OCI-M2 (cell line): ENCODE results near the gene C17orf107.
"Not testable (repeated sequence)": the region's sequence is repeated elsewhere in the genome, so short reads cannot be mapped to it uniquely, and the experiment has no call there.

ENCODE experiments used
- DNase-seq: peaks from one replicate; lab custom pipeline; 2025; ENCODE audit not compliant: unreplicated experiment; lab: John Stamatoyannopoulos, UW

C17orf107 gene

DNA sequence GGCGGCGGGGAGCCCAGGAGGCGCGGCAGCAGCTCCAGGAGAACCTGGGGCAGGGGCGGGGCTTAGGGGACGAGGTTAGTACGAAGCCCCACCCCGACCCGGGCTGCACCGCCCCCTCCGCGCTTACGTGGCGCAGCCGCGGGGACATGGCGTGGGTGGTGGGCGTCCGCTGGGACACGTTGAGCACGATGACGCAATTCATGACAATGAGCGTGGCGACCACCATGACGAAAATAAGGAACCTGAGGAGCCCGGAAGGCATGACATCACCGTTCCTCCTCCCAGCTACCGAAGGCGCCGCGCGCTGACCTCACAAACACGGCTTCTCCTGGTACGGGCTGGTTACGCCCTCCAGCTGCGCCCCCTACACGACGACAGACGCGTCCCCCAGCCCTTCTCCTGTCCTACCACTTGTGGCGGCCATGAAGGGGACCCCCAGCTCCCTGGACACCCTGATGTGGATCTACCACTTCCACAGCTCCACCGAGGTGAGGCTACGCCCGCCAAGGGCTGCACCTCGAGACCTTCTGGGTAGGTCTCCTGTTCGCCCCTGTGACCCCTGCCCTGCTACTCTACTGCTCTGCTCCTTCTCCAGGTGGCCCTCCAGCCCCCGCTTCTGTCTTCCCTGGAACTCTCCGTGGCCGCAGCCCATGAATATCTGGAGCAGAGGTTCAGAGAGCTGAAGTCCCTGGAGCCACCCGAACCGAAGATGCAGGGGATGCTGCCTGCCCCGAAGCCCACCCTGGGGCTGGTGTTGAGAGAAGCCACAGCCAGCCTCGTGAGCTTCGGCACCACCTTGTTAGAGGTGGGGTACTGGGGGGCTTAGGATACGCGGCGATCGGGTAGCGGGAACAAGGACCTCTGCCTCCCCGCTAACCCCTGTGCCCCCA is at the start of gene C17orf107:
C17orf107 (plus strand) TSS at position 196 of the 890 bp plus-strand sequence; CDS start at position 423, 227 bp downstream.
- no peak for DNase-seq

GRCh38 chr17:4850246-4850645 is 49.1 kb upstream of the C17orf107 start:
- no peak for DNase-seq

- DNase-seq: no peak
Measured at GRCh38 chr17:4851084-4851483, 48.3 kb upstream of the C17orf107 start.

DNA sequence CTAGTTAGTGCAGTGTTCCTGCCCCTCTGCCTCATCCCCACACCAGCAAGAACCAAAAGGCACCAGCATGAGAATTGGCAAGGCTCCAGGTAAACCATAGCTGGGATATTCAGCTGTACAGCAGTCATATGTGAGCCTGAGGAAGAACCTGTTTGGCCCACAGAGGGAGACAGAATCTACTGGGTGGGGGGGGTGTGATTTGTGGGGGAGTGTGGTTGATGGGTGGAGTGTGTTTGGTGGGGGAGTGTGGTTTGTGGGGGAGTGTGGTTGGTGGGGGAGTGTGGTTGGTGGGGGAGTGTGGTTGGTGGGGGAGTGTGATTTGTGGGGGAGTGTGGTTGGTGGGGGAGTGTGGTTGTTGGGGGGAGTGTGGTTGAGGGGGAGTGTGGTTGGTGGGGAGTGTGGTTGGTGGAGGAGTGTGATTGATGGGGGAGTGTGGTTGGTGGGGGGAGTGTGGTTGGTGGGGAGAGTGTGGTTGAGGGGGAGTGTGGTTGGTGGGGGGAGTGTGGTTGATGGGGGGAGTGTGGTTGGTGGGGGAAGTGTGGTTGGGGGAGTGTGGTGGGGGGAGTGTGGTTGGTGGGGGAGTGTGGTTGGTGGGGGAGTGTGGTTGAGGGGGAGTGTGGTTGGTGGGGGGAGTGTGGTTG is 46.6 kb upstream of the C17orf107 start:
- DNase-seq: no peak

GRCh38 chr17:4853208-4853671 is 46.1 kb upstream of the C17orf107 start:
- DNase-seq: no peak

DNA sequence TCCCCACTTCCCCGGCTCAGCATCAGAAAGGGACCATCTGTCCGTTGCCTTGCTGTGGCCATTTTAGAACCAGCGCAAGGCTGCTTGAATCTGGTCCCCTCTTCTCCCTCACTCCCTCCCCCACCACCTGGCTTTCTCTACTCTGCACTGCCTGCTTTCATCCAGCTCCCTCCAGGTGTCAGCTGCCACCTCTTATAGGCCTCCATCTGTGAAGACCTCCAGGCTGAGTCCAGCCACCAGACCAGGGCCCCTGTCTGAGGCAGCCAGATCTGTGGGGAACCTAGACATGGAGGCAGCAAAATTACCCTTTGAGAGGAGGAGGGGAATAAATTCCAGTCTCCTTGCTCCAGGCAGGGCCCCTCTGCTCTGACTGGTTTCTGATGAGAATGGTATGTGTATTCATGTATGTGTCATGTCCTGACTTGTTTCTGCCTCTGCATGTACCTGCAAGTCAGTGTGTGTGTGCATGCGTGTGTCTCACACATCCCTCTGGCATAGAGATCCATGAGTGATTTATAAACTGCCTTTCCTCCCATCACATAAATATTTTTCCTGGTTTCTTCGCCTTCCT is 45.1 kb upstream of the C17orf107 start:
- no peak for DNase-seq

DNA sequence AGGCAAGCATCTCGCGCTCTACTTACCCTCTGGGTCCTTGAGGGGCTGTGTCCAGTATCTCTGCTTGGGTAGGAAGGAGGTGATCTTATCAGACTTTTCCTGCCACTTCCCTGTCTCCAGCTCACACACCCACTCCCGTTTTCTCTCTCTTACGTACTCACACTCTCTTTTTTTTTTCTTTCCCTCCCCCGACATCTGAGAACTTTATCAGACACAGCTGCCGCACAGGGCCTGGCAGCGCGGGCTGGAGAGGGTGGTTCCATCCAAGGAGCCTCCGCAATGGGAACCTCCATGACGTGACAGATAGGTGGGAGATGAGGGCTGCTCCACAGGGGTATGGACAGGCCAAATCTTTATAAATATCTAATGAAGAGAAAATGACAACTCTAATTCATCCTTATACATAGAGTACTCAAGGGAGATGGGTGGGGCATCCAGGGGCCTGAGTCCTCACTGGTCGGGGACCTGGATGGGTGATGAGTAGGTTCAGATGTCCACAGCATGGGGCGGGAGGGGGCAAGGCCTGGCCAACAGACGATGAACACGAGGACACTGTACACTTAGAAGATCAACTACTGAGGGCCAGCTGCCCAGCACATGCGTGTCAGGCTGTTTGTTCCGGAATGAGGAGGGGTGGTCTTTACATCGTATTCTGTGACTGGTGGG is 42.9 kb upstream of the C17orf107 start:
- no peak for DNase-seq

GRCh38 chr17:4856937-4857314 is 42.4 kb upstream of the C17orf107 start:
- DNase-seq: no peak

DNA sequence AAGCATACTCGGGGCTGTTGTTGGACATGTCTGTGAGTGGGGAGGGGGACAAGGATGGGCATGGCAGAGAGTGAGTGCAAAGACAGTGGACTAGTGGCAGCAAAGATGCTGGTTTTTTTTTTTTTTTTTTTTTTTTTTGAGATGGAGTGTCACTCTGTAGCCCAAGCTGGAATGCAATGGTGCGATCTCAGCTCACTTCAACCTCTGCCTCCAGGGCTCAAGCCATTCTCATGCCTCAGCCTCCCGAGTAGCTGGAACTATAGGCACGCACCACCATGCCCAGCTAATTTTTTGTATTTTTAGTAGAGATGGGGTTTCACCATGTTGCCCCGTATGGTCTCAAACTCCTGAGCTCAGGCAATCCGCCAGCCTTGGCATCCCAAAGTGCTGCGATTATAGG is 42.0 kb upstream of the C17orf107 start:
- DNase-seq: not testable (repeated sequence)

DNA sequence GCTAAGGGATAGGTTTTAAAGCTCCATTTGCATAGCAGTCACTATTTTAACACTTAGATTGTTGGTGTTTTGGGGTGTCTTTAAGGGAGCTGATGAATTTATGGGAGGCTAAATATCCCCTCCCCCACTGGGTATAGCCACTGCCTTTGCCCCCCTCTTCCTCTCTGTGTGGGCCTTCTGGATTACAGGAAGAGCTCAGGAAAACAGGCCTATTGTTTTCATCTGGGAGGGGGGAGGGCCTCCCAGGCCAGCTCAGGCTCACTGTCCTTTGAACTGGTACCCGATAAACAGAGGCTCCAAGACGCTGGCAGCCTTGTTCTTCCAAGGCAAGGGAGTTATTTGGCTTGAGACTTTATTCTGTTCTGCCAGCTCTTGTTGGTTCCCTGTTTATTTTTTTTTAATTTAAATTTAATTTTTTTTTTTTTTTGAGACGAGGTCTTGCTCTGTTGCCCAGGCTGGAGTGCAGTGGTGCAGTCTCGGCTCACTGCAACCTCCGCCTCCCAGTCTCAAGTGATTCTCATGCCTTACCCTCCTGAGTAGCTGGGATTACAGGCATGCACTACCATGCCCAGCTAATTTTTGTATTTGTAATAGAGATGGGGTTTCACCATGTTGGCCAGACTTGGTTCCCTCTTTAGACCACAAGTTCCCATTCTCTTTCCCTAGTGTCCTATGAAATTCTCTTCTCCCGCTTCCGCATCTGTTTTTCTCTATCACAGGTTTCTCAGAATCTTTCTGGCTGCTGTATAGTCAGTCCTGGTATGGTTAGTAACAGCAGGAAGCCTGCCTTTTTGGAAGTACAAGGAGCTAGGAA is 41.1 kb upstream of the C17orf107 start:
- no peak for DNase-seq

- no peak for DNase-seq
Measured at GRCh38 chr17:4858882-4859260, 40.5 kb upstream of the C17orf107 start.

DNA sequence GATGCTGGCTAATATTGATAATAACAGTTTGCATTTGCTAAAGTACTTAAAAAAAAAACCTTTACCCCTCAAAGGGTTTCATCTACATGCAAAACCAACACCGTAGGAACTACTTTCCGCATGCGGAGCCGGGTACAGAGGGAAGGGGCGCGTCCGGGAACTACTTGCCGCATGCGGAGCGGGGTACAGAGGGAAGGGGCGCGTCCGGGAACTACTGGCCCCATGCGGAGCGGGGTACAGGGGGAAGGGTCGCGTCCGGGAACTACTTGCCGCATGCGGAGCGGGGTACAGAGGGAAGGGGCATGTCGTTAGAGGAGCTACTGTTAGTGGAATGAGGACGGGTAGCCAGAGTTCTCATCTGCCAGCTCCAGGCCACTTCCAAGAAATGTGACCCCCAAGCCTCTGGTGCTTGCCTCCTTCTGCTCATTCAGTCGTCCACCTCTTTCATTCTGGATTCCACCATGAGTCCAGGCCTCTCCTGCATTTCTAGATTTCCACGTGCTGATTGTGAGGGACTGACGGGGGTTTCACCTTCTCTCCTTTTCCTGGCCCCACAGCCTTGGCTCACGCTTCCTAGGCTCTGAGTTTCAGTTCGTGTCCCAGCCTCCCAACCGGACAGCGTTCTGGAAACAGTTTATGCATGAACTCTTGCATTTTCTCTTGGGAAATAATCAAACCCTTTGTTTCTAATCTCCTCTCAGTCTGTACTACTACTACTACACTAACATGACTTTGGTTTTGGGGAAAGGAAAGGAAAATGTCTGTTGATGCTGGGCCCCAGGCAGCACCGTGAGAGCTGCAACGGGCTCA is 39.3 kb upstream of the C17orf107 start:
- DNase-seq: no peak

DNA sequence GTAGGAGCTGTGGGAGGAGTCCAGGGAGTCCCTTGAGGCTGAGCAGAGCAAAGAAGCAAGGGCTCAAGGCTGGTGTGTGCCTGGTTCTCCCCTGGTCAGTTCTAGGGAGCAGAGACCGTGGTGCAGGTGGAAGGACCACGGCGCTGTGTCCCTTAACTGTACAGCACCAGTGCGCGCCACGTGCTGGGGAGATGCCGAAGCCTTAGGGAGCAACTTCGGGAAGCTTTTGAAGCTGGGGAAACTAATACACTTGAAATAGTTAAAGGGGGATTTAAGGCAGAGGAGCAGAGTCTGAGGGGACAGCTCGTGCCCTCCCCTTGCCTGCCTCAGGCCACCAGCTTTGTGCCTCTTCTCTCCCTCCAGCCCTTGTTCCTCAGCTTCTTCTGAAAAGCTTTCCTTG is 38.7 kb upstream of the C17orf107 start:
- DNase-seq: no peak

DNA sequence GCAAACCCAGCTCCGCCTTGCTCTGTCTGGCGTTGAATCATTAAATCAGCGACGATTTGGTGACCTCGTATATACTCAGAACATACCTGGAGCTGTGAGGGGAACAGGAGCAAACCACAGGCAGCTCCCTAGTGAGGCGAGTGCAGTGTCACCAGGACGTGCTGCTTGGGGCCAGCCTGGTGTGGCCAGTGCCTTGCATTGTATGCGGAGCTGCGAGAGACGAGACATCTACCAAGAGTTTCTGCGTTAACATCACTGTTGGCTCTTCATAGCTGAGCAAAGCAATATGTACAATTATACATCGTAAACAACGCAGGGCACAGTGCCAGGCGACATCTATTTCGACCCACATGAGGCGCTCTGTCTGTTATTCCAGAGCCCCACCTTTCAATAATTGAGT is 38.3 kb upstream of the C17orf107 start:
- no peak for DNase-seq

- no peak for DNase-seq
Measured at GRCh38 chr17:4862720-4863119, 36.6 kb upstream of the C17orf107 start.

DNA sequence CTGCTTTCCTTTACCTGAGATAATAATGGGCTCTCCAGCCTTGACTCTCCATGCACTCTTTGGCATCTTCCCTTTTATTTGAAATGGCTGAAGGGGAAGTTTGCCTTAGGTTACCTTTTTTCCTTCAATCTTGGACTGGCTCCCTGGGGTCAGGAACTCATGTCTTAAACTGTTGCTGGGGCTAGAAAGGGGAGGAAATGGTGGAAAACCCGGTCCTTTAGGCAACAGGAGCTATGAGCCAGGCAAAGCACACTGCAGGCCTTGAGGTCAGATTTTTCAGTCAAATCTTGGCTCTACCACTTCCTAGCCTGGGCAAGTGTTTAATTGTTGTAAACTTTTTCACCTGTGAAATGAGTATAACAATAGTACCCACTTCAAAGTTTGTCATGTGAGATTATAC is 36.0 kb upstream of the C17orf107 start:
- DNase-seq: no peak

GRCh38 chr17:4867535-4867934 is 31.8 kb upstream of the C17orf107 start:
- not testable (repeated sequence) for DNase-seq

GRCh38 chr17:4869058-4869998 is 30.0 kb upstream of the C17orf107 start:
- DNase-seq: not testable (repeated sequence)

- DNase-seq: no peak
Measured at GRCh38 chr17:4870855-4871254, 28.5 kb upstream of the C17orf107 start.
